GM18867 (cell line): ENCODE results near the gene TPST2.
"Not testable (repeated sequence)": the region's sequence is repeated elsewhere in the genome, so short reads cannot be mapped to it uniquely, and the experiment has no call there.

Experiments used
- ATAC-seq: cut with Tn5 transposase; IDR thresholded peaks from one replicate; pipeline ENCODE4 v1.9.1; 2021; ENCODE audit warnings: mild to moderate bottlenecking, moderate library complexity; ENCODE audit not compliant: unreplicated experiment

TPST2 gene

GRCh38 chr22:26589845-26590736, at the start of gene TPST2:
TSS of gene TPST2 (minus strand) at chr22:26590132. CDS start at chr22:26541630, 48,502 bp downstream.
- peak; percentile 76 for ATAC-seq

DNA sequence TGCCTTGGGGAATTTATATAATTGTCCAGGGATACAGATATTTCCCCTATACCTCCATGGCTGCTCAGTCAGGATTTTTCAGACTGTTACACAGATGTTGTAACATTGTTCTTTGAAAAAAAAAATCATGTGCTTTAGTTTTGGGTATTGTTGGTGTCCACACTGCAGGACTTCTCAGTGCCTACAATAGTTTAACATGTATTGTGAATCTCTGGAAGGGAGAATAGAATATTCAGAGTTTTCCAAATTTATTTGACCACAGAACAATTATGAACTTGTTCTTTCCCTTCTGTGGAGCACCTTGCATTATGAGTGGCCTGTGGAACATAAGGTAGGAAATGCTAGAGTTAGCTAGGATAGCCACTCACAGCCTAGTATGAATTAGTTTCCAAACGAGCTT, 46.4 kb upstream of the TPST2 start:
- ATAC-seq: no peak

DNA sequence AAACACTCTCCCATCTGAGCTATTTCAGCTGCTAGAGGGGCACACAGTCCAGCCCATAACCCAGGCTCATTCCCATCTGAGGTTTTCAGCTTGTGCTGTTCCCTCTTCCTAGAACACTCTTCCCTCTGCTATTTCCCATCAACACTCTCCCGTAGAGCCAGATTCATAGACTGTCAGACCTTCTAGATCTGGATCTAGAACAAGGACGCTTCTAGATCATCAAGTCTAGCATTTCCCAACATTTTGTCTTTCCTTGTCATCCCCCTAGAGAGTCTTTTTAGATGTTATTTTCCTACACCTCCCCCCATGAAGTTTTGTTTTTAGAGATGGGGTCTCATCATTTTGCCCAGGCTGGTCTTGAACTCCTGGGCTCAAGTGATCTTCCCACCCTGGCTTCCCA, 45.2 kb upstream of the TPST2 start:
- no peak for ATAC-seq

DNA sequence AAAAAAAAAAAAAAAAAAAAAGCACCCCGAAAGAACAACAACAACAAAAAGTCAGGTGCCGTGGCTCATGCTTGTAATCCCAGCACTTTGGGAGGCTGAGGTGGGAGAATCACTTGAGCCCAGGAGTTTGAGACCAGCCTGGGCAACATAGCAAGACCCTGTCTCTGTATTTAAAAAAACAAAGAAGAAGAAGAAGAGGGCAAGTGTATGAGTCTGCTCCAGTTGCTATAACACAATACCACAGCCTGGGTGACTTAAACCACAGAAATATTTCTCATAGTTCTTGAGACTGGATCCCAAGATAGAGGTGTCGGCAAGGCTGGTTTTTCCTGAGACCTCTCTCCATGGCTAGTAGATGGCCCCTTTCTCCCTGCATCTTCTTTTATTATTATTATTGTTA, 44.3 kb upstream of the TPST2 start:
- no peak for ATAC-seq

DNA sequence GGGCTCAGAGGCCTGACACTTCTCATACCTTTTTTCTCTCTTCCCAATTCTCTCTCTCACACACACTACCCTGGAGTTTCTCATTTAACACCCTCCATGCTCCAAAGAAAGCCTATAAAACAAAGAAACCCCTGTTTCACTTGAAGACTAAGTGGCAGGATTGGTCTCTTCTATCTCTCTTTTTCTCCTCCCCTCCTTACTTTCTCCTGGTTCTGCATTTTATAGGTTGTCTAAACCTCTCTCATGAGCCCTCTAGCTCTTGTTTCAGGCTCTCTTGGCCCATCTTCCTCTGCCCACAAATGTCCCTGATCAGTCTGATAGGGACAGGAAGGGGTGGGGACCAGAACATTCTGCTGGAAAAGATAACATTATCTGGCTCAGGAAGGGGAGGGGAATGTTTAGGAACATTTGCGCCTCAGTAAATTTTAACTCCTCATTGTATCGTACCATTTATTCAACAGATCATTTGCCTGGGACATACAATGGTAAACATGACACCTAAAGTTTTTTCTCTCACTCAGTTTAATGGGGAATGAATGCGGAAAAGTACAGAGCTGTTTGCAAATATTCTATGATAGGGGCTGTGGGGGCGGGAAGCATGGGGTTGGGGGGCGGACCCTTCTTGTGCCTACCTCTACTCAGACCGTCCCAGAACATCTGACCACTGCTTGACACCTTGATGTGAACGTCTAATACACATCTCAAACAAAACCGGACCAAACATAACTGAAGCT, 42.7 kb upstream of the TPST2 start:
- ATAC-seq: no peak

GRCh38 chr22:26631282-26631681, 41.4 kb upstream of the TPST2 start:
- no peak for ATAC-seq

DNA sequence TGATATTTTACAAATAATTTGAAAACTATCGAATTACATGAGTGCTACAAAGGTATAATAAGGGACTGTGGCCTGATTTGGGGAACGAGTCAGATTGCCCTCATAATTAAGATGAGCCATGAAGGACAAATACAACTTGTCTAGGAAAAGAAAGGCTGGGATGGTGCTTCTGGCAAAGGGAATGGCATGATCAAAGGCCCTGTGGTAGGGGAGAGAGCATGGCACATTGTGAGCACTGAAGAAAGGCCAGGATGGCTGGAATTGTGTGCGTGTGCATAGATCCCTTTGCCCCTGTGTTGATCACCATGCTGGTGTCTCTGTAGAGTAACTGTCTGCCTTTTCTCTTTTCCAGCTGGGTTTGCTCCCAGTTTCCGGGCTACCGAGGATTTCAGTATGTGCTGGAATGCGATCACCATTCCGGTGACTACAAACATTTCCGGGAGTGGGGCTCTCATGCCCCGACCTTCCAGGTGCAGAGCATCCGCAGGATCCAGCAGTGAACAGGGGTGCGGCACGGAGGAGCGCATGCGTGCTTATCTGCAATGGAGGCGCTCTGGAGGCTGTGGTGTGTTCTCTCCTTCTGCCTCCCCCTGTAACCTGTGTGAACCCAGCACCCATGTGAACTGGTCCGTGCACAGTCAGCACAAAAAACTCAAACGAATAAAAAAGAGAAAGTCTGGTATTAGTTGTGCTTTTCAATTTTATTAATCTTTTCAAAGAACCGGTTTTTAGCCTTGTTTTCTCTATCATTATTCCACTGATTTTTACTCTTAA, 40.2 kb upstream of the TPST2 start:
- ATAC-seq: no peak

GRCh38 chr22:26624803-26625202, 34.9 kb upstream of the TPST2 start:
- no peak for ATAC-seq

DNA sequence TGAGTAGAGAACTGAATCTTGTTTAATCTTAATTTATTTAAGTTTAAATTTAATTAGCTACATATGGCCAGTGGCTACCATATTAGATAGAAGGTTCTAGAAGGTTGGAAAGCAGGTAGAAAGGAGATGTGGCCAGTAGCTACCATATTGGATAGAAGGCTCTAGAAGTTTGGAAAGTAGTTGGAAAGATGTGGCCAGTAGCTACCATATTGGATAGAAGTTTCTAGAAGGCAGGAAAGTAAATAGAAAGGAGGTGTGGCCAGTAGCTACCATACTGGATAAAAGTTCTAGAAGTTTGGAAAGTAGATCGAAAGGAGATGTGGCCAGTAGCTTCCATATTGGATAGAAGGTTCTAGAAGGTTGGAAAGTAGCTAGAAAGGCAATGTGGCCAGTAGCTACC, 34.1 kb upstream of the TPST2 start:
- no peak for ATAC-seq

DNA sequence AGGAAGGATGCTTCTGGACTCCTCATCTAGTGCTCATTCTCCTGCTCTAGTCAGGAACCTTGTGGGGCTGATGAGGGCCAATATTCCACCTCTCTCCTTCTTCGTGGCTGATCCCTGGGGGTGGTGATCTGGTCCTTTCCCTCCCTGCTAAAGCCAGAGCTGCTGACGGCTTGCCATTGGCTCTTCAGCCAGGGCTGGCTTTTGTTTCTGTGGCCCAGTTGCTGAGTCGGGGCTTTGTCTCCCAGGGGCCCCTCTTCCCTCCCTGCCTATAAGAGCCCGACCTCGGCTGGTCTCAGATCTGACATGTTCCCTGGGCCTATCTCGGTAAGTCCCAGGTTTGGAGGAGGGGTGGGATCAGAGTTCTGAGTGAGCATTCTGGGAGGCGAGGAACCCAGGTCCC, 31.7 kb upstream of the TPST2 start, which contains the start of gene CRYBA4:
TSS of gene CRYBA4 (plus strand) at position 301 of the 400 bp plus-strand sequence. CDS start 634 bp downstream, outside the sequence.
- ATAC-seq: no peak

DNA sequence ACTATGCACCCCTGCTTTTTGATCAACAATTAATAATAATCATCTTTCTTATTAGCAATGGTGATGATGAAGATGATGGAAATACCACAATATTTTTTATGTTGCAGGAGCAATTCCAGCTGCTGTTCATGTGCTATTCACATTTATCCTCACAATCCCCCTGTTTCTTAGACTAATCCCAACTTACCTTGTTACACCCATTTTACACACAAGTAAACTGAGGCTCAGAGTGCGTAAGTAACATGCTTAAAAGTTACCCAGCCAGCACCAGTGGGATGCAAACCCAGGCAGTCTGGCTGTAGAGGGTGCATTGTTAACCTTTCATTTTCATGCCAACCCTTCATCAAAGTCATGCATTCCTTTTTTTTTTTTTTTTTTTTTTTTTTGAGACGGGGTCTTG, 30.3 kb upstream of the TPST2 start:
- no peak for ATAC-seq

DNA sequence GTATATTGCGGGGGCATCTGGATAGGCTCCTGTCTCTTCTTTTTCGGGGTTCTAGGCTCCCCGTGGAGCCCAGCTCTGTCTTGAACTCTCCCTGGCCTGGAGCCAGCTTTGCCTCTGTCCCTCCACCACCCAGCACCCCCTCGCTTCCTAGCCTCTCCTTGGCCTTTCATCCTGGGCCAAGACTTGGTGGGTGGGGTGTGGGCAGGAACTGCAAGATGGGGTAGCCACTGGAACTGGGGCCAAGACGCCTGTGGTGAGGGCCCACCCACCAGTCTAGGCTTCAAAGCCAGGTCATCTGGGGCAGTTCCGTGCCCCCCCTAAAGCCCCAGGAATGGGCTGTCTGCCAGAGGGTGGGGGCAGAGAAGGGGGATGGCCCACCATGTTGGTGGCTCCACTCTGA, 29.6 kb upstream of the TPST2 start:
- no peak for ATAC-seq

GRCh38 chr22:26618455-26618854, 28.5 kb upstream of the TPST2 start:
- no peak for ATAC-seq

- no peak for ATAC-seq
These were observed 27.6 kb upstream of the TPST2 start, which contains the start of gene CRYBB1 for GRCh38 chr22:26617271-26618199. TSS of gene CRYBB1 (minus strand) at chr22:26618027. CDS start at chr22:26616319, 1,708 bp downstream.

- no peak for ATAC-seq
These were observed 26.7 kb upstream of the TPST2 start for GRCh38 chr22:26616650-26617049.

GRCh38 chr22:26615830-26616435, 26.0 kb upstream of the TPST2 start:
- ATAC-seq: no peak

GRCh38 chr22:26615149-26615548, 25.2 kb upstream of the TPST2 start:
- peak; percentile 66 for ATAC-seq

DNA sequence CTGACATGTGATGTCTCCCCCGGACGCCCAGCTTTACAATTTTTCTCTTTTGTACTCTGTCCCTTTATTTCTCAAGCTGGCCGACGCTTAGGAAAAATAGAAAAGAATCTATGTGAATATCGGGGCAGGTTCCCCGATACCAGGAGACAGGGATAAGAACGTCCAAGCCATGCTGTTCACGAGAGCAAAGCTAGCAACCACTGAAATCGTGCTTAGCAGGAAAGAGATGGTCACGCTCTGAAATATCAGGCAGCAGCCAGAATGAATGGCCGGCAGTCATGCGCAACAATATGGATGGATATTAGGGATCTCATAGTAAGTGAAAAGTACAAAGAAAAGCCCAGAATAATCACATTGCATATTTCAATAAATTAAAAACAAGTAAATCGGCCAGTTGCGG, 24.4 kb upstream of the TPST2 start:
- ATAC-seq: no peak

DNA sequence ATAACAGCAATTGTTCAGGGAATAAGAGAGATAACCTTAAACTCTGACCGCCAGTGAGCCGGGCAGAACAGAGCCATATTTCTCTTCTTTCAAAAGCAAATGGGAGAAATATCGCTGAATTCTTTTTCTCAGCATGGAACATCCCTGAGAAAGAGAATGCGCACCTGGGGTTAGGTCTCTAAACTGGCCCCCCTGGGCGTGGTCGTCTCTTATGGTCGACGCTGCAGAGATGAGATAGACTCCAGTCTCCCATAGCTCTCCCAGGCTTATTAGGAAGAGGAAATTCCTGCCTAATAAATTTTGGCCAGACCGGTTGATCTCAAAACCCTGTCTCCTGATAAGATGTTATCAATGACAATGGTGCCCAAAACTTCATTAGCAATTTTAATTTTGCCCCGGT, 23.8 kb upstream of the TPST2 start:
- ATAC-seq: not testable (repeated sequence)

GRCh38 chr22:26612652-26613051, 22.7 kb upstream of the TPST2 start:
- ATAC-seq: no peak
